Measurements from ENCODE around the gene CALD1. TPM values are rescaled to one million over a fixed set of nuclear protein-coding genes. Genes with fewer than 3 reads are reported as not detected.

CALD1 gene
- total RNA-seq, 1 experiment from 2014 or later: 147 TPM

DNA sequence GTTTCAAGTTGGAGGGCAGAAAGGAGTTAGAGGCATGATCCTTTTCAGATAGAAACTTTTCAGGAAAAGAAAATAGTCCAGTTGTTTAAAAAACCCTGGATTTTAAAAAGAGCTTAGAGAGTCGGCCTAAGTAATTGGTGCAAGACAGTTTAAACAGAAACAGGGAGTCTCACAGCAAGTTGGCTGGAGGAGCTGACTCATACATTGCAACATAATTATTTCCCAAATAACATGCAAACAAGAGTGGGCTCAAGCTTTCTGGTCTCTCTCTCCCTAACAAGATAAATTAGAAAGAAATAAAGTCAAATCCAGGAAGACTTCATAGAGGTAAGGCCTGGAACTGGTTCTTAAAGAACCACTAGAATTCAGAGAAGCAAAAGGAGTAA is 106.5 kb downstream of the CALD1 start:
- H3K27ac Mint-ChIP-seq: peak overlapping the region; percentile 9; the same call in 1 of the 2 replicates
- no peaks in the 10 kb centered on the region for H3K36me3 Mint-ChIP-seq
- no peak for ATAC-seq
- peaks cover 11% of the 10 kb centered on the region for H3K4me1 Mint-ChIP-seq
- DNase-seq (ENCODE audit: low spot score): no peak
- H3K27me3 Mint-ChIP-seq (ENCODE audit: low read depth): no peaks in the 10 kb centered on the region
- TF ChIP-seq MXD4 (CRISPR knock-in tag; IDR thresholded peaks at IDR 0.05; ENCODE audit: borderline replicate concordance): no peak
- no peak for TF ChIP-seq CREB1 (CRISPR knock-in tag; IDR thresholded peaks at IDR 0.05)
- TF ChIP-seq, protein P1, sequence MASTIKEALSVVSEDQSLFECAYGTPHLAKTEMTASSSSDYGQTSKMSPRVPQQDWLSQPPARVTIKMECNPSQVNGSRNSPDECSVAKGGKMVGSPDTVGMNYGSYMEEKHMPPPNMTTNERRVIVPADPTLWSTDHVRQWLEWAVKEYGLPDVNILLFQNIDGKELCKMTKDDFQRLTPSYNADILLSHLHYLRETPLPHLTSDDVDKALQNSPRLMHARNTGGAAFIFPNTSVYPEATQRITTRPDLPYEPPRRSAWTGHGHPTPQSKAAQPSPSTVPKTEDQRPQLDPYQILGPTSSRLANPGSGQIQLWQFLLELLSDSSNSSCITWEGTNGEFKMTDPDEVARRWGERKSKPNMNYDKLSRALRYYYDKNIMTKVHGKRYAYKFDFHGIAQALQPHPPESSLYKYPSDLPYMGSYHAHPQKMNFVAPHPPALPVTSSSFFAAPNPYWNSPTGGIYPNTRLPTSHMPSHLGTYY (CRISPR knock-in tag; IDR thresholded peaks at IDR 0.05): no peak
- no peak for TF ChIP-seq NFE2L1 (CRISPR knock-in tag; IDR thresholded peaks at IDR 0.05)
- TF ChIP-seq, protein P2, sequence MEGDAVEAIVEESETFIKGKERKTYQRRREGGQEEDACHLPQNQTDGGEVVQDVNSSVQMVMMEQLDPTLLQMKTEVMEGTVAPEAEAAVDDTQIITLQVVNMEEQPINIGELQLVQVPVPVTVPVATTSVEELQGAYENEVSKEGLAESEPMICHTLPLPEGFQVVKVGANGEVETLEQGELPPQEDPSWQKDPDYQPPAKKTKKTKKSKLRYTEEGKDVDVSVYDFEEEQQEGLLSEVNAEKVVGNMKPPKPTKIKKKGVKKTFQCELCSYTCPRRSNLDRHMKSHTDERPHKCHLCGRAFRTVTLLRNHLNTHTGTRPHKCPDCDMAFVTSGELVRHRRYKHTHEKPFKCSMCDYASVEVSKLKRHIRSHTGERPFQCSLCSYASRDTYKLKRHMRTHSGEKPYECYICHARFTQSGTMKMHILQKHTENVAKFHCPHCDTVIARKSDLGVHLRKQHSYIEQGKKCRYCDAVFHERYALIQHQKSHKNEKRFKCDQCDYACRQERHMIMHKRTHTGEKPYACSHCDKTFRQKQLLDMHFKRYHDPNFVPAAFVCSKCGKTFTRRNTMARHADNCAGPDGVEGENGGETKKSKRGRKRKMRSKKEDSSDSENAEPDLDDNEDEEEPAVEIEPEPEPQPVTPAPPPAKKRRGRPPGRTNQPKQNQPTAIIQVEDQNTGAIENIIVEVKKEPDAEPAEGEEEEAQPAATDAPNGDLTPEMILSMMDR (IDR thresholded peaks at IDR 0.05): no peak
- TF ChIP-seq TEAD1 (CRISPR knock-in tag; IDR thresholded peaks at IDR 0.05): no peak
- TF ChIP-seq CBFB (CRISPR knock-in tag; IDR thresholded peaks at IDR 0.05; ENCODE audit: low read depth): no peak
- no peak for TF ChIP-seq ZNF219 (CRISPR knock-in tag; IDR thresholded peaks at IDR 0.05; ENCODE audit: borderline replicate concordance)
- TF ChIP-seq ETV6 (CRISPR knock-in tag; IDR thresholded peaks at IDR 0.05): no peak
- H3K4me3 Mint-ChIP-seq: no peak overlapping the region
- CTCF ChIA-PET: no interaction called here
- POLR2A ChIA-PET: no interaction called here
- no peaks in the 10 kb centered on the region for H3K9me3 Mint-ChIP-seq

DNA sequence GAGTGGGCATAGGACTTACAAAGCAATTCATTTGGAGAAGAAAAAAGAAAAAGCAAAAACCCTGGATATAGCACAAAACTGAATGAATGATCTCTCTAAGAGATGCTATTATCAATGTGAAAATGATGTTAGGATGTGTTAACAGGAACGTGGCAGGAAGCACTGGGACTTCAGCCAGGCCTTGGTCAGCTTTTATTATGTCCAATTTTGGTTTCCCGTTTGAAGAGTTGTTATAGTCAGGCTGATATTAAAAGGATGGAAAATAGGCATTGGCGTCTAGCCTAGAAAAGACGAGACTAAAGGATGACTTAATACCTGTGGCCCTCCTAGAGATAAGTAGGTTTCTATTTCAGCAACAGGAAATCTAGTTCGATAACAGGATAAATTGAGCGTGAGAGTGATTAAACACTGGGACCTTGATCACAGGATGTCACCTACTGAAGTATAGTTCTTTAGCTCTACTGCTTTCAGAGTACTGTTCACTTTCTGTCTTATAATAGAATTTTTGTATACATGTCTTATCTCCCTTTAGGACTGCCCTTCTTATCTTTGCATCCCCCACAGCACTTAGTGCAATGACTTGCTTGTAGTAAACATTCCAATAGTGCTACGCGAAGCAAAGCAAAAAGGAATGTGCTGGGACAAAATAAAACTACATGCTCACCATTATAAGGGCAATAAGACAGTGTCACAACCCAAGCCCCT is 107.1 kb downstream of the CALD1 start:
- no peak for DNase-seq (ENCODE audit: low spot score)
- Mint-ChIP-seq H3K27me3 (ENCODE audit: low read depth) (no peaks in the 10 kb centered on the region), H3K9me3 (no peaks in the 10 kb centered on the region), H3K4me3 (no peak overlapping the region), H3K27ac (no peak overlapping the region; the same call in 1 of the 2 replicates), H3K36me3 (no peaks in the 10 kb centered on the region), H3K4me1 (peaks cover 14% of the 10 kb centered on the region)
- TF ChIP-seq, protein P3, sequence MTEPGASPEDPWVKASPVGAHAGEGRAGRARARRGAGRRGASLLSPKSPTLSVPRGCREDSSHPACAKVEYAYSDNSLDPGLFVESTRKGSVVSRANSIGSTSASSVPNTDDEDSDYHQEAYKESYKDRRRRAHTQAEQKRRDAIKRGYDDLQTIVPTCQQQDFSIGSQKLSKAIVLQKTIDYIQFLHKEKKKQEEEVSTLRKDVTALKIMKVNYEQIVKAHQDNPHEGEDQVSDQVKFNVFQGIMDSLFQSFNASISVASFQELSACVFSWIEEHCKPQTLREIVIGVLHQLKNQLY (CRISPR knock-in tag; IDR thresholded peaks at IDR 0.05): no peak
- no peak for TF ChIP-seq NR3C1 (CRISPR knock-in tag; conservative IDR thresholded peaks at IDR 0.05; ENCODE audit: low read depth)
- TF ChIP-seq FOXK1 (CRISPR knock-in tag; IDR thresholded peaks at IDR 0.05): no peak
- TF ChIP-seq, protein P4, sequence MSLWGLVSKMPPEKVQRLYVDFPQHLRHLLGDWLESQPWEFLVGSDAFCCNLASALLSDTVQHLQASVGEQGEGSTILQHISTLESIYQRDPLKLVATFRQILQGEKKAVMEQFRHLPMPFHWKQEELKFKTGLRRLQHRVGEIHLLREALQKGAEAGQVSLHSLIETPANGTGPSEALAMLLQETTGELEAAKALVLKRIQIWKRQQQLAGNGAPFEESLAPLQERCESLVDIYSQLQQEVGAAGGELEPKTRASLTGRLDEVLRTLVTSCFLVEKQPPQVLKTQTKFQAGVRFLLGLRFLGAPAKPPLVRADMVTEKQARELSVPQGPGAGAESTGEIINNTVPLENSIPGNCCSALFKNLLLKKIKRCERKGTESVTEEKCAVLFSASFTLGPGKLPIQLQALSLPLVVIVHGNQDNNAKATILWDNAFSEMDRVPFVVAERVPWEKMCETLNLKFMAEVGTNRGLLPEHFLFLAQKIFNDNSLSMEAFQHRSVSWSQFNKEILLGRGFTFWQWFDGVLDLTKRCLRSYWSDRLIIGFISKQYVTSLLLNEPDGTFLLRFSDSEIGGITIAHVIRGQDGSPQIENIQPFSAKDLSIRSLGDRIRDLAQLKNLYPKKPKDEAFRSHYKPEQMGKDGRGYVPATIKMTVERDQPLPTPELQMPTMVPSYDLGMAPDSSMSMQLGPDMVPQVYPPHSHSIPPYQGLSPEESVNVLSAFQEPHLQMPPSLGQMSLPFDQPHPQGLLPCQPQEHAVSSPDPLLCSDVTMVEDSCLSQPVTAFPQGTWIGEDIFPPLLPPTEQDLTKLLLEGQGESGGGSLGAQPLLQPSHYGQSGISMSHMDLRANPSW (CRISPR knock-in tag; conservative IDR thresholded peaks at IDR 0.05; ENCODE audit: low read depth): no peak
- TF ChIP-seq SMAD3 (CRISPR knock-in tag; IDR thresholded peaks at IDR 0.05; ENCODE audit: borderline replicate concordance): no peak
- TF ChIP-seq, protein P5, sequence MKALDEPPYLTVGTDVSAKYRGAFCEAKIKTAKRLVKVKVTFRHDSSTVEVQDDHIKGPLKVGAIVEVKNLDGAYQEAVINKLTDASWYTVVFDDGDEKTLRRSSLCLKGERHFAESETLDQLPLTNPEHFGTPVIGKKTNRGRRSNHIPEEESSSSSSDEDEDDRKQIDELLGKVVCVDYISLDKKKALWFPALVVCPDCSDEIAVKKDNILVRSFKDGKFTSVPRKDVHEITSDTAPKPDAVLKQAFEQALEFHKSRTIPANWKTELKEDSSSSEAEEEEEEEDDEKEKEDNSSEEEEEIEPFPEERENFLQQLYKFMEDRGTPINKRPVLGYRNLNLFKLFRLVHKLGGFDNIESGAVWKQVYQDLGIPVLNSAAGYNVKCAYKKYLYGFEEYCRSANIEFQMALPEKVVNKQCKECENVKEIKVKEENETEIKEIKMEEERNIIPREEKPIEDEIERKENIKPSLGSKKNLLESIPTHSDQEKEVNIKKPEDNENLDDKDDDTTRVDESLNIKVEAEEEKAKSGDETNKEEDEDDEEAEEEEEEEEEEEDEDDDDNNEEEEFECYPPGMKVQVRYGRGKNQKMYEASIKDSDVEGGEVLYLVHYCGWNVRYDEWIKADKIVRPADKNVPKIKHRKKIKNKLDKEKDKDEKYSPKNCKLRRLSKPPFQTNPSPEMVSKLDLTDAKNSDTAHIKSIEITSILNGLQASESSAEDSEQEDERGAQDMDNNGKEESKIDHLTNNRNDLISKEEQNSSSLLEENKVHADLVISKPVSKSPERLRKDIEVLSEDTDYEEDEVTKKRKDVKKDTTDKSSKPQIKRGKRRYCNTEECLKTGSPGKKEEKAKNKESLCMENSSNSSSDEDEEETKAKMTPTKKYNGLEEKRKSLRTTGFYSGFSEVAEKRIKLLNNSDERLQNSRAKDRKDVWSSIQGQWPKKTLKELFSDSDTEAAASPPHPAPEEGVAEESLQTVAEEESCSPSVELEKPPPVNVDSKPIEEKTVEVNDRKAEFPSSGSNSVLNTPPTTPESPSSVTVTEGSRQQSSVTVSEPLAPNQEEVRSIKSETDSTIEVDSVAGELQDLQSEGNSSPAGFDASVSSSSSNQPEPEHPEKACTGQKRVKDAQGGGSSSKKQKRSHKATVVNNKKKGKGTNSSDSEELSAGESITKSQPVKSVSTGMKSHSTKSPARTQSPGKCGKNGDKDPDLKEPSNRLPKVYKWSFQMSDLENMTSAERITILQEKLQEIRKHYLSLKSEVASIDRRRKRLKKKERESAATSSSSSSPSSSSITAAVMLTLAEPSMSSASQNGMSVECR (CRISPR knock-in tag; IDR thresholded peaks at IDR 0.05; ENCODE audit: borderline replicate concordance): no peak
- no peak for TF ChIP-seq ZNF396 (CRISPR knock-in tag; IDR thresholded peaks at IDR 0.05; ENCODE audit: borderline replicate concordance)
- no peak for TF ChIP-seq KAT7 (CRISPR knock-in tag; IDR thresholded peaks at IDR 0.05; ENCODE audit: borderline replicate concordance)
- no peak for TF ChIP-seq TP53 (CRISPR knock-in tag; IDR thresholded peaks at IDR 0.05)
- TF ChIP-seq, protein P1 (CRISPR knock-in tag; IDR thresholded peaks at IDR 0.05): no peak
- no peak for TF ChIP-seq JAZF1 (CRISPR knock-in tag; IDR thresholded peaks at IDR 0.05)
- no peak for TF ChIP-seq FOXP1 (CRISPR knock-in tag; IDR thresholded peaks at IDR 0.05; ENCODE audit: borderline replicate concordance)
- TF ChIP-seq OVOL2 (CRISPR knock-in tag; IDR thresholded peaks at IDR 0.05; ENCODE audit: borderline replicate concordance): no peak
- TF ChIP-seq ZBTB21 (CRISPR knock-in tag; IDR thresholded peaks at IDR 0.05; ENCODE audit: borderline replicate concordance): no peak
- TF ChIP-seq ZNF671 (CRISPR knock-in tag; IDR thresholded peaks at IDR 0.05): no peak
- TF ChIP-seq ZNF423 (CRISPR knock-in tag; IDR thresholded peaks at IDR 0.05): no peak
- no peak for TF ChIP-seq ETV6 (CRISPR knock-in tag; IDR thresholded peaks at IDR 0.05)
- CTCF ChIA-PET: no interaction called here
- ATAC-seq: no peak
- POLR2A ChIA-PET: no interaction called here

All from WTC11 (cell line).